Measurements from ENCODE around the gene INPP5A.

Gene INPP5A

DNA sequence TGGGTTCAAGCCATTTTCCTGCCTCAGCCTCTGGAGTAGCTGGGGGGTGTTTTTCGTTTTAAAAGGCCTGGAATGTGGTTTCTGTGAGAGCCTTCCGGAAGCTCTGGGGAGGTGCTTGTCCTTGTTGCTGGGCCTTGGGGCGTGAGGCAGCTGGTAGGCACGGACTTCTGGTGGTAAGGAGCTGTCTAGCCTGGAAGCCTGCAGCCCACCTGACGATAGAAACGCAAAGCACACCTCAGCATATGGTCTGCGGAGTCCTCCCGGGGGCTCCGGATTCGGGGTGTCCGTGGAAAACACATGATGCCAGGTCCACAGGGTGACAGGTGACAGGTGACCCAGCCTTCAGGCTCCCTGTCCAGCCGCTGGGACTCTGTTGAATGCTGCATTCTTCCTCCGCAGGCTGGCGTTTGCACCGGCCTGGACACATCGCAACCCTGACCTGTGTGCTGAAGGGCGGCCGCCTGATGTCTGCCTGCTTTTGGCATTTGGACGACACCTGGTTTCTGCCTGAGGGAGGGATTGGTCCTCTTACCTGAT, 37.3 kb downstream of the INPP5A start:
- Histone ChIP-seq H3K4me3 (replicated peaks; ENCODE audit: insufficient read depth, low read length) (peak overlapping the region; percentile 11; the same call in 1 of the 2 replicates), H3K27me3 (ENCODE audit: insufficient read depth, poor library complexity, severe bottlenecking) (no peaks in the 10 kb centered on the region), H3K27ac (replicated peaks) (peak overlapping the region; percentile 59)
- DNase-seq (ENCODE audit: low read depth in 1 of 2, low spot score in 1 of 2) = peak in 1 of 2 experiments; percentile 71
- TF ChIP-seq POLR2AphosphoS5 (IDR thresholded peaks at IDR 0.05; ENCODE audit: low read depth) = no peak
- no peak for TF ChIP-seq GABPA (IDR thresholded peaks at IDR 0.05; ENCODE audit: low read depth)
- TF ChIP-seq SPI1 (IDR thresholded peaks at IDR 0.05; ENCODE audit: borderline replicate concordance, low read depth) = no peak
- TF ChIP-seq CTCF (IDR thresholded peaks at IDR 0.05; ENCODE audit: insufficient read depth, low read length) = no peak

GRCh38 chr10:132575320-132576201, 38.0 kb downstream of the INPP5A start:
- Histone ChIP-seq H3K27ac (replicated peaks) (peak overlapping the region; percentile 59), H3K27me3 (ENCODE audit: insufficient read depth, poor library complexity, severe bottlenecking) (no peaks in the 10 kb centered on the region), H3K4me3 (replicated peaks; ENCODE audit: insufficient read depth, low read length) (peak overlapping the region; percentile 11; the same call in 1 of the 2 replicates)
- TF ChIP-seq CTCF (IDR thresholded peaks at IDR 0.05; ENCODE audit: insufficient read depth, low read length) = no peak
- TF ChIP-seq SPI1 (IDR thresholded peaks at IDR 0.05; ENCODE audit: borderline replicate concordance, low read depth) = peak; percentile 82; the same call in 1 of the 2 replicates
- TF ChIP-seq POLR2AphosphoS5 (IDR thresholded peaks at IDR 0.05; ENCODE audit: low read depth) = peak; percentile 80
- TF ChIP-seq GABPA (IDR thresholded peaks at IDR 0.05; ENCODE audit: low read depth) = no peak
- peak; percentile 76 to 85 for DNase-seq (ENCODE audit: low read depth in 1 of 2, low spot score in 1 of 2)

GRCh38 chr10:132576671-132577349, 39.2 kb downstream of the INPP5A start:
- TF ChIP-seq REST (IDR thresholded peaks at IDR 0.05; ENCODE audit: insufficient replicate concordance, low read depth) (no peak), POLR2AphosphoS5 (IDR thresholded peaks at IDR 0.05; ENCODE audit: low read depth) (no peak), GABPA (IDR thresholded peaks at IDR 0.05; ENCODE audit: low read depth) (no peak), SPI1 (IDR thresholded peaks at IDR 0.05; ENCODE audit: borderline replicate concordance, low read depth) (no peak), CTCF (IDR thresholded peaks at IDR 0.05; ENCODE audit: insufficient read depth, low read length) (no peak)
- DNase-seq (ENCODE audit: low read depth in 1 of 2, low spot score in 1 of 2) = no peak
- no peaks in the 10 kb centered on the region for H3K27me3 ChIP-seq (ENCODE audit: insufficient read depth, poor library complexity, severe bottlenecking)
- H3K4me3 ChIP-seq (replicated peaks; ENCODE audit: insufficient read depth, low read length) = no peak overlapping the region
- no peak overlapping the region for H3K27ac ChIP-seq (replicated peaks)

DNA sequence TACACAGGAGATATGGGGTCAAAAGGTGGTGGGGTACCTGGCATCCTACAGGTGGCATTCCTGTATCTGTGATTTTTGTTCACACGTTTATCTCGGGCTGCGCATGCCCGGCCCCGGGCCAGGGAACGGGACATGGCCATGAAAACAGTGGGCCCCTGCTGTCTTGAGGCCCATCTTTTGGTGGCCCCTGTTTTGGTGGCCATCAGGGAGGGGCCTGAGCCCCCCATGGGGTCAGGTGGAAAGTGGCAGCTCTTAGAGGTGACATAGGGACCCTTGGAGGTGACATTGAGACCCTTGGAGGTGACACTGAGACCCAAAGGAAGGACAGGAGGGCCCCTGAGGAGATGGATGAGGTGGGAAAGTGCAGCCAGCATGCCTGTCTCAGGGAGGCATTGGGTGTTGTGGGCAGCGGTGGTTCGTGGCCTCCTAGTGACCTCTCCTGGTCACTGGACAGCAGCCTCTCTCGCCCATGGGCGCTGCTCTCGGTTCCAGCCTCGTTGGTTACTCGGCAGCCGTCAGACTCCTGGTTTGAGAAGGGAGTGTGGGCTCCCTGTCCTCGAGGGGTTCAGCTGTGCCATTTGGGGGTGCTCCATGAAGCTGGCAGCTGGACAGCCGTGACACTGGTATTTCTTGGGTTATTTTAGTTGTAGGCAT, 39.9 kb downstream of the INPP5A start:
- no peak for DNase-seq (ENCODE audit: low read depth in 1 of 2, low spot score in 1 of 2)
- TF ChIP-seq POLR2AphosphoS5 (IDR thresholded peaks at IDR 0.05; ENCODE audit: low read depth) (no peak), REST (IDR thresholded peaks at IDR 0.05; ENCODE audit: insufficient replicate concordance, low read depth) (no peak), SPI1 (IDR thresholded peaks at IDR 0.05; ENCODE audit: borderline replicate concordance, low read depth) (no peak), CTCF (IDR thresholded peaks at IDR 0.05; ENCODE audit: insufficient read depth, low read length) (no peak)
- Histone ChIP-seq H3K27me3 (ENCODE audit: insufficient read depth, poor library complexity, severe bottlenecking) (no peaks in the 10 kb centered on the region), H3K27ac (replicated peaks) (no peak overlapping the region), H3K4me3 (replicated peaks; ENCODE audit: insufficient read depth, low read length) (no peak overlapping the region)
